ENCODE data around the gene OXLD1.
A peak's percentile ranks its signal among the peaks of the same experiment; 100 is the strongest.
"Not testable (repeated sequence)": the region's sequence is repeated elsewhere in the genome, so short reads cannot be mapped to it uniquely, and the experiment has no call there.

The OXLD1 gene

DNA sequence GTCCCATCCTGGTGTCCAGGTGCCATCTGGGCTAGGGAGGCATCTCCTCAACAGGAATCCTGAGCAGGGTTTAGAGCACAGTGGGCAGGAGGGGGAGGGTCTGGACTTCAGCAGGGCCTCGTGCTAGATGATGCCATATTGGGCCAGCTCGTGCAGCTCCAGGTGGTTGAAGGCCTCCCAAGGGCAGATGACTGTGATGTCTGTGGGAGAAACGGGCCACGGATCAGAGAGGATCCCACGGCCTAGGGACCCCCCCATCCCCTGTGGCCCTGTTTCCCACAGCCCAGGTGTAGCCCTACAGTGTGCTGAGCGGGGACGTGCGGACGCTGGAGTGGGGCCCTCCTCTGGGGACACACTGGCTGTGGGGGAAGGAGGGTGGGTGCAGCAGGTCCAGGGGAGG, 15.5 kb downstream of the OXLD1 start:
- no peak for DNase-seq (ENCODE audit: low read depth)

DNA sequence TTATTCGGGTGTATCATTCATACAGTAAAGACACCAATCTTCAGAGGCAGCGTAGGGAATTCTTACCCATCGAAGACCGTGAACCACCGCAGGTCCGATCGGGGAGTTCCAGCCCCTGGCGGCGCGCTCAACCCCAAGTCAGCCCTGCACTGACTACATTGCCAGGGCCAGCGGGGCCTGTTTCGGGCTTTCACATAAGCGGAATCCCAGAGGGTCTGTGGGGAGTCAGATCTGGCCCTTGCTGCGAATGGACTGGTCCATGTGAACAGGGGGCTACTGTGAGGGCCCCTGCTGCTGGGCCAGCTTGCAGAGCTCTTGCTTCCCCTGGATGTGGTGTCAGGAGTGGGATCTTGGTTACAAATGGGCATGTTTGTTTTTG, 17.7 kb downstream of the OXLD1 start:
- DNase-seq (ENCODE audit: low read depth), result no peak

DNA sequence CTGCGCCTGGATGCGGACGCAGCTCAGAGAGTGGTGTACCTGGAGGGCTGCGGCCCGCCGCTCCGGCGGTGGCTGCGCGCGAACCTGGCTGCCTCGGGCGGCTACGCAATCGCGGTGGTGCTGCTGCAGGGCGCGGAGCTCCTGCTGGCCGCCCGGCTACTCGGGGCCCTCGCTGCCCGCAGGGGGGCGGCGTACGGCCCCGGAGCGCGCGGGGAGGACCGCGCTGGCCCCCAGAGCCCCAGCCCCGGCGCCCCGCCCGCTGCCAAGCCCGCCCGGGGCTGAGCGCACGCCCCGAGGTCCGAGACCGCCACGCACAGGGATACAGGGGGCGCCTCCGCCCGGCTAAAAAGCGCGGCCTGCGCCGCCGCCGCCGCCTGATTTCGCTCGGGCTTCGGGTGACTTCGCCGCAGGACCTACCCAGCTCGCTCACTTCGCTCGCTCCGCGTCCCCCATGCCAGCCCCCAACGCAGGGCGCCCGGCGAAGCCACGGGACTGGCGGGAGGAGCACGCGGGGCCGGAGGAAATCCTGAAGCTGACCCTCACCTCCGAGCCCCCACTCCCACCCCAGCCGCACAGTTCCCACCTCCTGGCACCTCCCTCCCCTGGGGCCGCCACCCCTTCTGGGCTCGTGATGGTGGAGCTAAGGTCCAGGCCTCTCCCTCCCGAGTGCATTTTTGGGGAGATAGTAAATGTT, 18.2 kb downstream of the OXLD1 start:
- no peak for DNase-seq (ENCODE audit: low read depth)

- DNase-seq (ENCODE audit: low read depth), result no peak
Measured at GRCh38 chr17:81647640-81648012, 18.8 kb downstream of the OXLD1 start.

DNA sequence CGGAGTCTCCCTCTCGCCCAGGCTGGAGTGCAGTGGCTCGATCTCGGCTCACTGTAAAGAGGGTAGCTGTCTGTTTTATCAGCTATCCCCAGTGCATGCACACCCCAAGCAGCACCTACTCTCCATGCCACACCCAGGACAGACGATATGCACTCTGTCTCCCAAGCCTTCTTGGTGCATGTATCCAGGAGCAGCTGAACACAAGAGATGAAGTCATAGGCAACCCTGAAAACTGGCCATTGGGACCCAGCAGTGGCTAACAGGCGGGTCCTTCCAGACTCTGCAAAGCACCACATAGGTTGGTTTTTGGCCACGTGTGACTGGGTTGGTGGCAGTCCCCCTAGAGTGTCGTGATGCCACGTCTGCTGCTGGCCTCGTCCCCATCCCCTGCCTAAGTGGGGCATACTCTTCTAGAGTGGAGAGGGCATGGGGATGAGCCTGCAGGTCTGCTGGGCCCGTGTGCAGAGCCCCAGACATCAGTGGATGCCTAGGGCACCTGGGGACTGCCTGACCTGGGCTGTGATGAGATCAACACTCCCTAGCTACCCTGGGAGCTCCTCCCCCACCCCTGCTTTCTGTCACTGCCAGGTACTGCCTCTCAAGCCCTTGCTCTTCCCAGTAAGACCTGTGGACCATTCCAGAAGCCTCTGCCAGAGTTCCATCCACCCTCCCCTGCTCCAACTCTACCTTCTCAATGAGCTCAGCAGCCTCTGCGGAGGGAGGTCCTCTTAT, 19.4 kb downstream of the OXLD1 start:
- no peak for DNase-seq (ENCODE audit: low read depth)

DNA sequence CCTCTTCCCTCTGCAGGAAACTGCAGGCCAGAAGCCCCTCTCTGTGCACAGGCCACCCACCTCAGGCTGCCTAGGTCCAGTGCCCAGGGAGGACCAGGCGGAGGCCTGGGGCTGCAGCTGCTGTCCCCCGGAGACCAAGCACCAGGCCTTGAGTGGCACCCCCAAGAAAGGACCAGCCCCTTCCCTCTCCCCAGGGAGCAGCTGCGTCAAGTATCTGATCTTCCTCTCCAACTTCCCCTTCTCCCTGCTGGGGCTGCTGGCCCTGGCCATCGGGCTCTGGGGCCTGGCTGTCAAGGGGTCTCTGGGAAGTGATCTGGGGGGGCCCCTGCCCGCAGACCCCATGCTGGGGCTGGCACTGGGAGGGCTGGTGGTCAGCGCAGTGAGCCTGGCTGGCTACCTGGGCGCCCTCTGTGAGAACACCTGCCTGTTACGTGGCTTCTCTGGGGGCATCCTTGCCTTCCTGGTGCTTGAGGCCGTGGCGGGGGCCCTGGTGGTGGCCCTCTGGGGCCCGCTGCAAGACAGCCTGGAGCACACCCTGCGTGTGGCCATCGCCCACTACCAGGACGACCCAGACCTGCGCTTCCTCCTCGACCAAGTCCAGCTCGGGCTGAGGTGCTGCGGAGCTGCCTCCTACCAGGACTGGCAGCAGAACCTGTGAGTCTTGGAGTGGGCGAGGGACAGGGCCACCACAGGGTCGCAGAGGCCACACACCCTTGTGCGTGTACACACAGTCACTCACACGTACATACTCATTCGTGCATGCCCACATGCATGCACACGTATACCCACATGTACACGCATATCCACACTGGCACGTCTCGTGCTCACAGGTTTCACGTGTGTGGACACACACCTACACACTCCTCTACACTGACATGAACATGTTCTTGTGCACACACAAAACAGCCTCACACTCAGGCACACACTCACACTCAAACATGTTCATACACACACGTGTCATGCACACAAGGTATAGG, 21.1 kb downstream of the OXLD1 start:
- DNase-seq (ENCODE audit: low read depth), result no peak

DNA sequence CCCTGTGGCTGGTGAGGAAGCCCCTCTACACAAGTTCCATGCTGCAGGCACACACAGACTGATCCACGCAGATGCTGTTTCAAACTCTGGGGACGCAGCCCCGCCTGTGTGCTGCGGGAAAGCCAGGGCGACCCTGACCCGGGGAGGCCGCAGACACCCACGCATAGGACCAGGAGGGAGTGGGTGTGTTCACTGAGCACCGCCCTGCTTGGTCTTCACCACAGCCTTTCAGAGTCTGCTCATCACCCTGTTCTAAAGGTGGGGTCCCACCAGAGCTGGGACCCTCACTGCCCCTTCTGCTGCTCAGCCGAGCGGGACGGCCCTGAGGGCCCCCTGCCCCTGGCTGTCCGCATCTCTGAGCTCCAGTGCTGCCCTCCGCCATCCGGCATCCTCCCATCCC, 21.9 kb downstream of the OXLD1 start:
- no peak for DNase-seq (ENCODE audit: low read depth)

DNA sequence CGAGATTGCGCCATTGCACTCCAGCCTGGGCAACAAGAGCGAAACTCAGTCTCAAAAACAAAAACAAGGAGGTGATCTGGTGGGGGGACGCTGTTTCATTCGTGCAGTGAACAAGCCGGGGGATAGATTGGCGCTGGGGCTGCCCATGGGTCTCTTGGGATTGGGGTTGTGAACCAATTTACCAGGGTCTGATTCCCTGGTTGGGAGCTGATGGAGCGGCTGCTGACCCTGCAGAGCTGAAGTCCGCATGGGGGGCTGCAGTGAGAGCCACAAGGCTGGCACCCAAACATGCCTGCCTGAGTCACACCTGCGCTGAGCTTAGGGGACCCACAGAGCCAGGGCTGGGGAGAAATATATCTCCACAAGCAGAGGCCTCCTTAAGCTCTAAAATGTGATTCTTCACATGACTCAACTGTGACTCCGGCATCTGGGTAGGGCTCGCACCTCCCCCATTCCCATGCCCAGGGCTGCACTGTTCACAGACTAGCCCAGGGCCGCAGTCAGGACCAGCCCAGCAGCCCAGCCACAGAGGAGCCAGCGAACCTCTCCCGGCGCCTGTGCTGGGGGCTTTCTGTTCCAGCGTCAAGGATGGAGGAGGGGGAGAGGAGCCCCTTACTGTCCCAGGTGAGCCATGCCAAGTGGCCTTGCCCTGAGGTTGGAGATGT, 24.4 kb downstream of the OXLD1 start:
- DNase-seq (ENCODE audit: low read depth), result peak; percentile 40

- DNase-seq (ENCODE audit: low read depth), result no peak
Measured at GRCh38 chr17:81640011-81640410, 26.4 kb downstream of the OXLD1 start.

DNA sequence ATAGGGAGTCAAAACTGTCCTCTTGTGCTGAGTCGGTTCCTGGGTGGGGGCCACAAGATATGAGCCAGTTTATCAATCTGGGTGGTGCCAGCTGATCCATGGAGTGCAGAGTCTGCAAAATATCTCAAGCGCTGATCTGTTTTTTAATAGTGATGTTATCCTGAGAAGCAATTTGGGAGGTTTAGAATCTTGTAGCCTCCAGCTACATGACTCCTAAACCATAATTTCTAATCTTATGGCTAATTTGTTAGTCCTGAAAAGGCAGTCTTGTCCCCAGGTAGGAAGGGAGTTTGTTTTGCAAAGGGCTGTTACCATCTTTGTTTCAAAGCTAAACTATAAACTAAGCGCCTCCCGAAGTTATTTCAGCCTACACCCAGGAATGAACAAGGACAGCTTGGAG, 27.7 kb downstream of the OXLD1 start:
- no peak for DNase-seq (ENCODE audit: low read depth)

DNA sequence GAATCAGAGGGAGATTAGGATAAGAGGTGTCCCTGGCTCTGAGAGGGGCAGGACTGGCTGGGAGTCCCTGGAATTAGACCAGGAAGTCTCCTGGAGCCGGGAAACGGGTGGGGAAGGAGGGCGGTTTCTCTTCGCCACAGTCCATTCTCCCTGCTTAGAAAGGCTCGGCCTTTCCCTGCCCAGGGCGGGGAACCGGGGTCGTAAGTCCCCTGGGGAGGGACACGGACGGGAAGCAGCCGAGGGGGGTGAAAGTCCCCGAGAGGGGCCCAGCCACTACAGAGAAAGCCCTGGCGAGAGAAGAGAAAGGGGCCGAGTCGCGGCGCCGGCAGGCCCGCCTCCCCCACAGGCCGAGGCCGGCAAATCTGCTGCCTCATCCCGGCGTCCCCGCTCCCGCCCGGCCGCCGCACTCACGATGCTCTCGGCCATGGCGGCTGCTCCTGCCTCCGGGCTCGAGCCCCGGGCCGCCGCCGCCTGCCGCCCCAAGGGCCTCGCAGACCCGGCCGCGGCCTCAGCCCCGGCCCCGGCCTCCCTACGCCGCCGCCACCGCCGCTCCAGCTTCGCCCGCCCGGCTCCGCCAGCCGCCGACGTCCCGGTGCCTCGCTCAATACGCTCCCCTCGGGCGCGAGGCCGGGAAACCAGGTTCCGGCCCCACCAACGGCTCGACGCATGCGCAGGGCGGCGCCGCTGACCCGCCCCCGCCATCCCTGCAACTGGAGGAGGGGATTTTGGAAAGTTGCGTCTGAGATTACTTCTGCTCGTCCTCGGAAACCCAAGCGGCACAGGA, 29.7 kb downstream of the OXLD1 start, which contains the start of the genes NPLOC4 and TSPAN10:
Gene NPLOC4 (minus strand): TSS at position 608 of the 784 bp plus-strand sequence. CDS start 182 bp downstream, at position 426.
Gene TSPAN10 (plus strand): TSS at position 692 of the 784 bp plus-strand sequence. CDS start 5,217 bp downstream, outside the sequence.
- peak; percentile 62 for DNase-seq (ENCODE audit: low read depth)

DNA sequence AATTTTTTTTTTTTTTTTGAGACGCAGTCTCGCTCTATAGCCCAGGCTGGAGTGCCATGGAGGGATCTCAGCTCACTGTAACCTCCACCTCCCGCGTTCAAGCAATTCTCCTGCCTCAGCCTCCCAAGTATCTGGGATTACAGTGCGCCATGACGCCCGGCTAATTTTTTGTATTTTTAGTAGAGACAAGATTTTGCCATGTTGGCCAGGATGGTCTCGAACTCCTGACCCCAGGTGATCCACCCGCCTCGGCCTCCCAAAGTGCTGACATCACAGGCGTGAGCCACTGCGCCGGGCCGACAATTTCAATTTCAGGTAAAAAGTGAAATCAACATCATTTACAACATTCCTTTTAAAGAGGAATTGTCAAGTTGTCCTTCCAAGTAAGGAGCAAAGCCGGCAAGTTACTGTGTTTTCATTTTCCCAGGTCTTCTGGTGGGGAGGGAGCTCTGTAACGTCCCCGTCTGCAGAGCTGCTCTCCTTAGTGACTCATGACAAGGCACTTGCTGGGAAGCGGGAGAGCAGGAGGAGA, 30.4 kb downstream of the OXLD1 start:
- DNase-seq (ENCODE audit: low read depth), result no peak

DNA sequence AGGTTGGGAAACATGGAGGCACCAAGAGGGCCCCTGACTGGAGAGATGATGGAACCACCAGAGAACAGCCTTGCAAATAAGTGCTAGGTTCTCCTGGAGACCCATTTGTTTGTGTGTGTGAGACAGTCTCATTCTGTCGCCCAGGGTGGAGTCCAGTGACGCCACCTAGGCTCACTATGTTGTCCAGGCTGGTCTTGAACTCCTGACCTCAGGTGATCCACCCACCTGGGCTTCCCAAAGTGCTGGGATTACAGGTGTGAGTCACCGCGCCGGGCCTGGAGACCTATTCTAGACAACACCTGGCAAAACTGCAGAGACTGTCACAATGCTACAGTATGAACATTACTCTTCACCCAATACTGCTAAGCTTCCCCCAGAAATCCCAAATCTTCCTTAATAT, 31.0 kb downstream of the OXLD1 start:
- no peak for DNase-seq (ENCODE audit: low read depth)

GRCh38 chr17:81631482-81631881, 34.9 kb downstream of the OXLD1 start:
- no peak for DNase-seq (ENCODE audit: low read depth)

DNA sequence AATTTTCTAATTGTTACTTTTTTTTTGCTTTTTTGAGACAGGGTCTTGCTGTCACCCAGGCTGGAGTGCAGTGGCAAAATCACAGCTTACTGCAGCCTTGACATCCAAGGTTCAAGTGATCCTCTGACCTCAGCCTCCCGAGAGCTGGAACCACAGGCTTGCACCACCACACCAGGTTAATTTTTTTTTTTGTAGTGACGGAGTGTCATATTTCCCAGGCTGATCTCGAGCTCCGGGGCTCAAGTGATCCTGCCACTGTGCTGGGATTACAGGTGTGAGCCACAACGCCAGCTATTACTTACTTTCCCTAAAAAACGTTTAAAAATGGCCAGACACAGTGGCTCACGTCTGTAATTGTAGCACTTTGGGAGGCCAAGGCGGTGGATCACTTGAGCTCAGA, 36.1 kb downstream of the OXLD1 start:
- DNase-seq (ENCODE audit: low read depth), result no peak

GRCh38 chr17:81621494-81622130, 44.8 kb downstream of the OXLD1 start:
- DNase-seq (ENCODE audit: low read depth), result no peak

- DNase-seq (ENCODE audit: low read depth), result not testable (repeated sequence)
Measured at GRCh38 chr17:81618307-81618706, 48.1 kb downstream of the OXLD1 start.

DNA sequence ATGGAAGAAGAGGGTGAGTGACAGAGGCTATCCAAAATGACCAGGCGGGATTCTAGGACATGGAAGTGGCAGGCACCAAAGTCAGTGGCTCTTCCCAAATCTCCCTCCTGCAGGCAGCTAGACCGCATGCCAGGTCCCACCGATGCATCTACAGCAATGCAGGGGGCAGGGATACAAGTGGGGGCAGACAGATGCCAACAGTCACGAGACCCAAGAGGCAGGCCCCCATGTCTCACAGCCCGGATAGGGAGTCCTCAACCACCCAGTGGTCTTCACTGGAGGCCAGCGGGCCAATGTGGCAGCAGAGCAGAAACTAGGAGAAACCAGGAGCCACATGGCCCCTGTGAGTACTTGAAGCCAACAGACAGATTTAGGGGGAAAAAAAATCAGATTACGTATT, 49.5 kb downstream of the OXLD1 start:
- DNase-seq (ENCODE audit: low read depth), result no peak

- no peak for DNase-seq (ENCODE audit: low read depth)
Measured at GRCh38 chr17:81615401-81615930, 50.9 kb downstream of the OXLD1 start.
